Pancreas (tissue), 10 donors: ENCODE results near the gene TUBA8. TPM values are rescaled to one million over a fixed set of nuclear protein-coding genes. Genes with fewer than 3 reads are reported as not detected.

Source experiments
- ATAC-seq, 4 donors: fragments of 200-7000 bp; cut with Tn5 transposase; one replicate each; pipeline versions ENCODE4 v1.8.0 to v1.9.1; 2020; ENCODE audit warnings: mild to moderate bottlenecking in 4 of 4, moderate library complexity in 4 of 4
- DNase-seq, 6 donors: peaks; one replicate each; pipeline ENCODE4 v3.0.0-alpha.2; 2020
- FAIRE-seq: peaks from 2 replicates; lab custom pipeline; 2012; peaks lifted over from hg19 to GRCh38; lab: Jason Lieb, UNC
- H3K27ac ChIP-seq, 4 donors: fragments of 200-600 bp; sonication (generic); 1 replicate in 3 of 4; 2 replicates in 1 of 4; pipeline versions ENCODE4 v1.5.0 to v1.8.0; 2020
- H3K27me3 ChIP-seq, 4 donors: fragments of 200-600 bp; one replicate each; pipeline ENCODE4 v1.8.0; 2021
- H3K36me3 ChIP-seq, 3 donors: fragments of 200-600 bp; sonication (generic) in 1 of 3; one replicate each; pipeline versions ENCODE4 v1.5.0 to v1.8.0; 2020 to 2021
- H3K4me1 ChIP-seq, 3 donors: fragments of 200-600 bp; one replicate each; pipeline ENCODE4 v1.8.0; 2021
- H3K4me3 ChIP-seq, 4 donors: fragments of 200-600 bp; sonication (generic) in 2 of 4; one replicate each; pipeline versions ENCODE4 v1.5.0 to v1.8.0; 2020 to 2021
- H3K9me3 ChIP-seq, 4 donors: fragments of 200-600 bp; one replicate each; pipeline ENCODE4 v1.8.0; 2021
- CTCF ChIP-seq, 4 donors: fragments of 200-600 bp; sonication (generic) in 3 of 4; IDR thresholded peaks; one replicate each; pipeline versions ENCODE4 v1.5.0 to v1.8.0; 2021; ENCODE audit warnings: antibody characterized with exemption in 4 of 4
- WGBS, 2 donors: extraction: QIAGEN DNeasy Blood & Tissue Kit; methylation state at CpG; one replicate each; pipeline ENCODE4 v1.1.7; 2013; 5-methylcytosine and 5-hydroxymethylcytosine counted together
- intact Hi-C, 3 donors: fragments of 100-400 bp; cut with DNase I; formaldehyde crosslinking; loops; one replicate each; pipeline versions ENCODE4 v1.11.1 to v1.14.2; 2022
- polyA plus RNA-seq, 2 donors: library from polyadenylated mRNA; stranded (reverse); fragments of 200-250 nt; gene quantifications; one replicate each; pipeline ENCODE4 v1.2.3, GENCODE V29; 2013
- total RNA-seq, 6 donors: library from RNA; stranded (reverse); fragmentation: NEBNext Ultra II Directional in 4 of 6; extraction: Animal tissue kit (Norgen Biotek cat#: 25700) in 4 of 6; gene quantifications; one replicate each; pipeline versions ENCODE4 v1.2.1 to v1.2.4, GENCODE V29; 2021 to 2023
- donor health status: healthy with polysubstance abuse.
- donor health status: DM: no; HTN: no; CAD: no; lungs with moderate emphysema.
- donor health status: DM: no; HTN: no; CAD: no.
- donor health status: control.
- donor health status: control.
- donor health status: Bipolar disorder and iron deficiency.
- donor health status: DM: yes; HTN: yes; CAD: no.
- donor health status: DM: no; HTN: no; CAD: no.
- donor health status: DM: no; HTN: no; CAD: no.
- donor health status: DM: yes; HTN: yes; CAD: no.

The TUBA8 gene
- total and polyA plus RNA-seq, 8 donors, result 1.5 to 5.4 (median 2.1) TPM

- DNase-seq (no peak), FAIRE-seq (no peak), ATAC-seq (peak in 1 of 4 donors; percentile 2)
- H3K27ac ChIP-seq, result no peak overlapping the region
- H3K27me3 ChIP-seq, result no peaks in the 10 kb centered on the region
- peak overlapping the region in 2 of 4 donors; percentile 51 to 65 for H3K4me3 ChIP-seq
- no peak for TF ChIP-seq CTCF (IDR thresholded peaks at IDR 0.05)
- intact Hi-C loops, result no loop called here
- WGBS, 2 donors, result 57 to 62% methylated on average over 14 of the region's 14 CpGs
- no peaks in the 10 kb centered on the region for H3K4me1 ChIP-seq
- no peaks in the 10 kb centered on the region for H3K9me3 ChIP-seq
- no peaks in the 10 kb centered on the region for H3K36me3 ChIP-seq
These were observed 1.0 kb upstream of the TUBA8 start for GRCh38 chr22:18109410-18110193.

- no peaks in the 10 kb centered on the region for H3K36me3 ChIP-seq
- 28 to 33% methylated on average over 34 to 39 of the region's 39 CpGs for WGBS, 2 donors
- intact Hi-C loops, result no loop called here
- DNase-seq, result no peak
- H3K4me1 ChIP-seq, result no peaks in the 10 kb centered on the region
- H3K27ac ChIP-seq, result no peak overlapping the region
- FAIRE-seq, result no peak
- peak overlapping the region; percentile 35 to 65 (median 44) for H3K4me3 ChIP-seq
- no peak for TF ChIP-seq CTCF (IDR thresholded peaks at IDR 0.05)
- H3K27me3 ChIP-seq, result no peaks in the 10 kb centered on the region
- no peaks in the 10 kb centered on the region for H3K9me3 ChIP-seq
- peak in 3 of 4 donors; percentile 2 to 8 (median 2) for ATAC-seq
These were observed 547 bp downstream of the TUBA8 start for GRCh38 chr22:18110954-18111758.

GRCh38 chr22:18111759-18112330 is 1.2 kb downstream of the TUBA8 start:
- TF ChIP-seq CTCF (IDR thresholded peaks at IDR 0.05), result no peak
- FAIRE-seq, result no peak
- no peak overlapping the region for H3K27ac ChIP-seq
- DNase-seq, result no peak
- no peaks in the 10 kb centered on the region for H3K4me1 ChIP-seq
- H3K36me3 ChIP-seq, result no peaks in the 10 kb centered on the region
- intact Hi-C loops, result no loop called here
- no peaks in the 10 kb centered on the region for H3K27me3 ChIP-seq
- no peak overlapping the region for H3K4me3 ChIP-seq
- no peak for ATAC-seq
- H3K9me3 ChIP-seq, result no peaks in the 10 kb centered on the region
- 65 to 68% methylated on average over 12 of the region's 12 CpGs for WGBS, 2 donors

GRCh38 chr22:18112440-18112839 is 1.8 kb downstream of the TUBA8 start:
- no peak for FAIRE-seq
- H3K27ac ChIP-seq, result no peak overlapping the region
- intact Hi-C loops, result no loop called here
- H3K27me3 ChIP-seq, result no peaks in the 10 kb centered on the region
- H3K4me1 ChIP-seq, result no peaks in the 10 kb centered on the region
- no peak for ATAC-seq
- 78 to 80% methylated on average over 6 of the region's 6 CpGs for WGBS, 2 donors
- no peaks in the 10 kb centered on the region for H3K9me3 ChIP-seq
- TF ChIP-seq CTCF (IDR thresholded peaks at IDR 0.05), result no peak
- no peak for DNase-seq
- H3K4me3 ChIP-seq, result no peak overlapping the region
- no peaks in the 10 kb centered on the region for H3K36me3 ChIP-seq
